Stimulated activated CD8-positive, alpha-beta memory T cell treated with anti-CD3 and anti-CD28 coated beads, Interleukin-7, amount 100 ng/mL, for 1 hour (primary cell): ENCODE data around the gene ATE1.
"Not testable (repeated sequence)": the region's sequence is repeated elsewhere in the genome, so short reads cannot be mapped to it uniquely, and the experiment has no call there.

ENCODE experiments used
- DNase-seq, 2 donors: peaks; one replicate each; pipeline ENCODE4 v3.0.0-alpha.2; 2020; ENCODE audit warnings: low read depth in 2 of 2

ATE1 gene

GRCh38 chr10:121736315-121737130 lies 191.3 kb downstream of the ATE1 start:
- DNase-seq, result no peak

GRCh38 chr10:121735263-121735662 lies 192.6 kb downstream of the ATE1 start:
- DNase-seq, result no peak

DNA sequence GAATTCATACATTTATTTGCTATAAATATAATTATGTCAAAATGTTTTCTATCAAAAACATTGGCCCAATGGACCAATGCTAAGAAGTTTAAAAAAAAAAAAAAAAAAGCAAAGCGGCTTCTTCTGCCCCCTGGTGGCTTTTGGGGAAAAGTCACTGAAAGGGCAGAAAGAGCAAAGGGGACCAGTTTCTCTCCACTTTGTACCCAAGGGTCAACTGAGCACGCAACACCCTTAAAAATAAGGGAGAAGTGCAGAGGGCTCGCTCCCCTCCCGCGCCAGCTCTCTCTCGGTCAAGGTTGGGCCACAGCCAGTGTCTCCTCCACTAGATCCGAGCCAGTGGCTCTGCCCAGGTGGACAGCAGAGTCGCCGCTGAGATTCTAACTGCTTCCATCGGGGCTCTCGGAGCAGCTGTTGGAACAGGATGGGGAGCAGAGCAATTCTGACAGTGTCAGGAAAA lies 193.2 kb downstream of the ATE1 start:
- no peak for DNase-seq

- no peak for DNase-seq
These were observed 195.0 kb downstream of the ATE1 start for GRCh38 chr10:121732656-121733445.

GRCh38 chr10:121732172-121732571 lies 195.7 kb downstream of the ATE1 start:
- no peak for DNase-seq

- DNase-seq, result no peak
These were observed 203.5 kb downstream of the ATE1 start for GRCh38 chr10:121724282-121724681.

DNA sequence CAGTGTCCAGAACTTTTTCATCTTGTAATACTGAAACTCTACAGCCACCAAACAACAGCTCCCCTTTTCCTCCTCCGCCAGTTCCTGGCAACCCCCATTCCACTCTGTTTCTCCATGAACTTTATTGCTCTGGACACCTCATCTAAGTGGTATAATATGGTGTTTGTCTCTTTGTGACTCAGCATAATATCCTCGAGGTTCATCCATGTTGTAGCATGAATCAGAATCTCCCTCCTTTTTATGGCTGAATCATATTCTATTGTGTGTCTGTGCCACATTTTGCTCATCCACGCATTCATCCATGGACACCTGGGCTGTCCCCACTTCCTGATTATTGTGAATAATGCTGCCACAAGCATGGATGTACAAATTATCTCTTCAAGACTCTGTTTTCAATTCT lies 205.2 kb downstream of the ATE1 start:
- no peak for DNase-seq

DNA sequence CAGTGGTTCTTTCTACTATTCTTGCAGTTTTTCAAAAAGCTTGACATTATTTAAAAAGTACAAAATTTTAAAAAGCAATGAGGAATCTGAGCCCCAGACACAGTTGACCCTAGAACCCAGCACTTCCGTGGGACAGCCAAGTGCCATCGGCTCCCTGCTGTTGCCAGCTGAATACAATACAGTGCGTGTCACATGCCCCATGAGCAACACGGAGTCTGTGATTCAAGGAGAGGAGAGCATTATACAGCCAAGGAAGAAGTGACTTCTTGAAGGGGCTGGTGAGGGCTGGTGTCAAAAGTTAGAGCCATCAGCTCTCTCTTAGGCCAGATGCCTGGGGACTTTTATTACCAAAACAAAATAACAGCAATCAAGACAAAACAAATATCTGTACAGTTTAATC lies 206.6 kb downstream of the ATE1 start:
- no peak for DNase-seq

DNA sequence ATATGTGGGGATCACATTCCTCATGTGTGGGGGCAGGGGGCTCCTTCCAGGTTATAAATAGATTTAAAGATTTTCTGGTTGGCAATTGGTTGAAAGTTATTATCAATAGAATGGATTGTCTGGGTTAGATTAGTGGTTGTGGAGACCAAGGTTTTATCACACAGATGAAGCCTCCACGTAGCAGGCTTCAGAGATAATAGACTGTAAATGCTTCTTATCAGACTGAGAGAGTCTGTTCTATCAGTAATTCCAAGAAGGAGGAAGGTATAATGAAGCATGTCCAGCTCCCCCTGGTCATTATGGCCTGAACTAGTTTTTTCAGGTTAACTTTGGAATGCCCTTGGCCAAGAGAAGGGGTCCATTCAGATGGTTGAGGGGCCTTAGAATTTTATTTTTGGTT lies 211.9 kb downstream of the ATE1 start:
- DNase-seq, result no peak

DNA sequence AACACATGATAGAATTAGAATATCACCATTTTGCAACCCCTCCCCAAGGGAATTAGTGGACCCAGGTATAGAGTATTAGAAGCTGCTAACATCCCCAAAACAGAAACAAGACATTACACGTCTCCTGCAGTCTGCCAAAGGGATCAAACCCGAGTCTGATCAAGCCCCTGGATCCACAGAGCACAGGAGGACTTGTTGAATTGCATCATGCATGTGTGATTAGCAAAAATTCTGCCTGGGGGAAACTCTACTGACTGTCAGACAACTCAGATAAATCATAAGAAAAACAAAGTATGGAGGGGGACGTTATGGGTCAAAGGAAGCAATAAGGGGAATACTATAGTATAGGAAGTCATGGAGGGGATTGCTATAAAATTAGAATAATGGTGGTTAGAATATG lies 212.8 kb downstream of the ATE1 start:
- no peak for DNase-seq

DNA sequence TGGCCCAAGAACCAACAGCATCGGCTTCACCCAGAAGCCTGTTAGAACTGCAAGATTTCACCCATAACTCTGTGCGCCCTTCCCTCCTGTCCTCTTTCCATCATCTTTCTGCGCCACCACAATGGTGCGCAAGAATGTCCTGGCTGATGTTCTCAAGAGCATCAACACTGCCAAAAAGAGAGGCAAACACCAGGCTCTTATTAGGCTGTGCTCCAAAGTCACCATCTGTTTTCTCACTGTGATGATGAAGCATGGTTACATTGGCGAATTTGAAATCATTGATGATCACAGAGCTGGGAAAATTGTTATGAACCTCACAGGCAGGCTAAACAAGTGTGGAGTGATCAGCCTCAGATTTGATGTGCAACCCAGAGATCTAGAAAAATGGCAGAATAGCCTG lies 214.3 kb downstream of the ATE1 start:
- DNase-seq, result no peak

- no peak for DNase-seq
These were observed 216.9 kb downstream of the ATE1 start for GRCh38 chr10:121710971-121711370.

- no peak for DNase-seq
These were observed 217.6 kb downstream of the ATE1 start for GRCh38 chr10:121710207-121710606.

GRCh38 chr10:121709675-121710073 lies 218.2 kb downstream of the ATE1 start:
- no peak for DNase-seq

GRCh38 chr10:121708728-121709674 lies 218.8 kb downstream of the ATE1 start:
- DNase-seq, result no peak

DNA sequence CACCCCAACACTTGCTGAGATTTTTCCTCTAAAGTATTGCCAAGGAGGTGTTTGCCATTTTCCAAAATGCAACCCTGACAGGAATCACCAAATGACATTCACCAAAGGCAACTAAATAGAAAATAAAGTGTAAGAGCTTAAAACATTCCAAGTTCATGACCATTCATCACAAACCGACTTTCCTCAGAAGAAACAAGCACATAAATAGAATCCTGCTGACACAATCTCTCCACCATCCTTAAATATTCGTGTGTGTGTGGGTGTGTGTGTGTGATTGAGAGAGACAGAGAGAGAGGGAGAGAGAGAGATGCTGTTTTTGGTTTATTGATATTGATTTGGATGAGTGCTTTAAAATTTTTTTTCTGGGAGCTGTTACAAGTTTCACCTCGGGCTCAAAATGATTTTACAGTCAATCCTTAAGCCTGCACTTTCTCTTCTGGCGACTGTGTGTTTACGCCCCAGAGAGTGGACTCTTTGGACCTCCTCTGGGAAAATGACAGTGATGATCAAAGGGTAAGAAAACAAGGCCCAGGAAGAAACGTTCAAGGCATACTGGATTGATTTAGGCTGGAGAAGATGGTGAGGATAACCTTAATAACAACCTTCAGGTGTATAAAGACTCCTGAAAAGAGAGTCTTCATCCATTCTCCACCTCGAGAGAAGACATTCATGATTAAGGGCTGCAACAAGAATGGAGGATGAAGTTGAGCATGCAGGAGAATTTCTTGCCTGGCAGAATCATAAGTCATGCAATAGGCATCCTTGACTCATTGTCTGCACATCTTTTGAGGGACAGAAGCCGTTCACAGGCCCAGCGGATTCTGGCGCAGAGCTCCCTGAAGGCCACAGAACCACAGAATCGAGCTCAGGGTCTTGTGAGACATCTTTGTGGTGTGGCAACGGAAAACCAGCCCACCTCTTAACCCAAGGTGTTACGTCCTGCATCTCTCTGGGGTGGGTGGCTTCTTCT lies 225.2 kb downstream of the ATE1 start:
- DNase-seq, result no peak

DNA sequence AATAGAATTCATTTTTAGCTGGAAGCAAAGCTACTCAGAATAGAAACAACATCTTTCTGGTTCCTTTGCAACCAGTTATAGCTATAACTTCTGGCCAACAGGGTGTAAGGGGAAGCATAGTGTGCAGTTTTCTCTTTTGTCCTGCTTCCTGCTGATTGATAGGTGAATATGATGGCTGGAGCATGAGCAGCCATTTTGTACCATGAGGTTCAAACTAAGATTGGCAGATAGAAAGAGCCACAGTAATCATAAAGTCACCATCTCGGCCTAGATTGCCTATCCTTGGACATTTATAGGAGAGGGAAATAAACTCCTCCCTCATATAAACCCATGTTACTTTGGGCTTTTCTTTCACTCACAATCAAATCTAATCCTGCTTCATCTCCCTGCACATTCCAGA lies 227.4 kb downstream of the ATE1 start:
- no peak for DNase-seq

GRCh38 chr10:121699703-121700102 lies 228.1 kb downstream of the ATE1 start:
- not testable (repeated sequence) for DNase-seq

- no peak for DNase-seq
These were observed 228.9 kb downstream of the ATE1 start for GRCh38 chr10:121698902-121699301.

DNA sequence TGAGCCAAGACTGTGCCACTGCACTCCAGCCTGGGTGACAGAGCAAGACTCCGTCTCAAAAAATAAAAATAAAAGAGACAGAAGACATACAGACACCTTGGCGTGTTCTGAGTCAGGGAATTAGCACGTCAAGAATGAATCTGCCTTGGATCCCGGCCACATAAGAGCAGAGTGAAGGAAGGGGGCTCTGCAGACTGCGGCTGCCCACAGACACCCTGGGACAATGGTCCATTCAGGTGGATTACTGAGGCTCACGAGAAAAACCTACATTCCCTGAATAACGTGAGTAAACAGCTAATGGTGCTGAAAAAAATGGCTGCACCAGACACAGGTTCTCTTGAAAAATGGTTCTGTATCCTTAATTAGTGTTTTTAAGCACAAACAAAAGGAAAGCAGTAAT lies 229.5 kb downstream of the ATE1 start:
- no peak for DNase-seq

DNA sequence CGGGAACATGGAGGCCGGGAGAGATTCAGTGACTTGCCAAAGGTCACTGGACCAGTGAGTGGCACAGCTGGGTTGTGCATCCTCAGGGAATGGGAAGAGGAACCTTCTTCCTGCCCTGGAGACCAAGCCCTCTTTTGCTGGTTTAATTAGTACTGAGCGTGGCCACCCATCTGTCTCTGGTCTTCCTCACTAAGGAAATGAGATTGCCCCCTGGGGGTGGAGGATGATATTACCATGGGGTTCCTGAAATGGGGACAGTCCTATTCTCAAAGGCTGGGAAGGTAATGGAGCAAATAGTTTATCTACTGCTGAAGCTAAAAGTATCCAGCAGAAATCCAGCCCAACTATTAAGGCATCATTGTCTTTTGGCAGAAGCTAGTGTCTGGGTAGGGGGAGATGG lies 231.0 kb downstream of the ATE1 start:
- DNase-seq, result no peak
